Activated CD8-positive, alpha-beta memory T cell treated with anti-CD3 and anti-CD28 coated beads for 4 hours (primary cell): Measurements from ENCODE around the gene EPB41L1.

ENCODE experiments used
- DNase-seq, 2 donors: peaks; one replicate each; pipeline ENCODE4 v3.0.0-alpha.2; 2020; ENCODE audit warnings: low read depth in 2 of 2

Gene EPB41L1

GRCh38 chr20:36275441-36276189, 121.1 kb downstream of the EPB41L1 start:
- DNase-seq, result no peak

- DNase-seq, result no peak
Measured at GRCh38 chr20:36277546-36277945, 123.0 kb downstream of the EPB41L1 start.

GRCh38 chr20:36279362-36279761, 124.8 kb downstream of the EPB41L1 start:
- no peak for DNase-seq

GRCh38 chr20:36279776-36280175, 125.2 kb downstream of the EPB41L1 start:
- DNase-seq, result no peak

- DNase-seq, result no peak
Measured at GRCh38 chr20:36281785-36282380, 127.3 kb downstream of the EPB41L1 start.
